HG03045 (cell line): ENCODE data around the gene PRICKLE2.

Experiments used
- ATAC-seq: cut with Tn5 transposase; IDR thresholded peaks from one replicate; pipeline ENCODE4 v1.9.1; 2021; ENCODE audit warnings: mild to moderate bottlenecking, moderate library complexity; ENCODE audit not compliant: unreplicated experiment

The PRICKLE2 gene

GRCh38 chr3:64251019-64251418 is 25.8 kb upstream of the PRICKLE2 start:
- ATAC-seq = no peak

- no peak for ATAC-seq
Observed at GRCh38 chr3:64247991-64248646, 22.9 kb upstream of the PRICKLE2 start.

- ATAC-seq = no peak
Observed at GRCh38 chr3:64244011-64244942, 19.0 kb upstream of the PRICKLE2 start.

GRCh38 chr3:64242435-64242834 is 17.2 kb upstream of the PRICKLE2 start:
- no peak for ATAC-seq

- ATAC-seq = no peak
Observed at GRCh38 chr3:64240959-64241358, 15.7 kb upstream of the PRICKLE2 start.

- no peak for ATAC-seq
Observed at GRCh38 chr3:64240396-64240795, 15.1 kb upstream of the PRICKLE2 start.

- no peak for ATAC-seq
Observed at GRCh38 chr3:64239841-64240240, 14.6 kb upstream of the PRICKLE2 start.

GRCh38 chr3:64238971-64239667 is 13.9 kb upstream of the PRICKLE2 start:
- no peak for ATAC-seq

- no peak for ATAC-seq
Observed at GRCh38 chr3:64237083-64237482, 11.8 kb upstream of the PRICKLE2 start.

GRCh38 chr3:64235605-64236004 is 10.3 kb upstream of the PRICKLE2 start:
- ATAC-seq = no peak

- ATAC-seq = no peak
Observed at GRCh38 chr3:64234571-64234970, 9.3 kb upstream of the PRICKLE2 start.

GRCh38 chr3:64232821-64233220 is 7.6 kb upstream of the PRICKLE2 start:
- no peak for ATAC-seq

- ATAC-seq = no peak
Observed at GRCh38 chr3:64229903-64230302, 4.6 kb upstream of the PRICKLE2 start.

GRCh38 chr3:64228110-64228509 is 2.8 kb upstream of the PRICKLE2 start:
- no peak for ATAC-seq

- no peak for ATAC-seq
Observed at GRCh38 chr3:64226730-64227129, 1.5 kb upstream of the PRICKLE2 start.

GRCh38 chr3:64225695-64226499 is 631 bp upstream of the PRICKLE2 start:
- ATAC-seq = no peak

- ATAC-seq = no peak
Observed at GRCh38 chr3:64223791-64224745, 1.2 kb downstream of the PRICKLE2 start.

GRCh38 chr3:64222501-64223111 is 2.7 kb downstream of the PRICKLE2 start:
- ATAC-seq = no peak

GRCh38 chr3:64221571-64222257 is 3.6 kb downstream of the PRICKLE2 start:
- ATAC-seq = no peak
